ENCODE data around the gene PGS1. TPM values are rescaled to one million over a fixed set of nuclear protein-coding genes. Genes with fewer than 3 reads are reported as not detected.

The PGS1 gene
- total RNA-seq, 1 donor from 2014 or later = 18.8 TPM

GRCh38 chr17:78421534-78422266 is 43.3 kb downstream of the PGS1 start:
- peak; percentile 76 to 85 for DNase-seq (ENCODE audit: low spot score in 2 of 2)
- no peak for FAIRE-seq

GRCh38 chr17:78422267-78422605 is 43.8 kb downstream of the PGS1 start:
- DNase-seq (ENCODE audit: low spot score in 2 of 2) (no peak), FAIRE-seq (no peak)

- DNase-seq (ENCODE audit: low spot score in 2 of 2) (no peak), FAIRE-seq (no peak)
Observed at GRCh38 chr17:78422872-78423588, 44.6 kb downstream of the PGS1 start.

GRCh38 chr17:78423961-78424675 is 45.7 kb downstream of the PGS1 start:
- no peak for FAIRE-seq
- DNase-seq (ENCODE audit: low spot score in 2 of 2) = no peak

- no peak for FAIRE-seq
- DNase-seq (ENCODE audit: low spot score in 2 of 2) = no peak
Observed at GRCh38 chr17:78425429-78425828, 47.0 kb downstream of the PGS1 start.

GRCh38 chr17:78426293-78426879 is 47.9 kb downstream of the PGS1 start:
- FAIRE-seq (no peak), DNase-seq (ENCODE audit: low spot score in 2 of 2) (no peak)

GRCh38 chr17:78427140-78427539 is 48.7 kb downstream of the PGS1 start:
- FAIRE-seq = no peak
- no peak for DNase-seq (ENCODE audit: low spot score in 2 of 2)

- DNase-seq (ENCODE audit: low spot score in 2 of 2) = no peak
- FAIRE-seq = no peak
Observed at GRCh38 chr17:78428025-78428575, 49.7 kb downstream of the PGS1 start.

GRCh38 chr17:78428836-78429617 is 50.6 kb downstream of the PGS1 start:
- DNase-seq (ENCODE audit: low spot score in 2 of 2) = no peak
- no peak for FAIRE-seq

- FAIRE-seq (no peak), DNase-seq (ENCODE audit: low spot score in 2 of 2) (no peak)
Observed at GRCh38 chr17:78429618-78429995, 51.2 kb downstream of the PGS1 start.

GRCh38 chr17:78430892-78431691 is 52.6 kb downstream of the PGS1 start:
- DNase-seq (ENCODE audit: low spot score in 2 of 2) = no peak
- no peak for FAIRE-seq

GRCh38 chr17:78431692-78431958 is 53.2 kb downstream of the PGS1 start:
- no peak for DNase-seq (ENCODE audit: low spot score in 2 of 2)
- FAIRE-seq = no peak

- FAIRE-seq = no peak
- DNase-seq (ENCODE audit: low spot score in 2 of 2) = peak; percentile 61 to 68
Observed at GRCh38 chr17:78432226-78433012, 54.0 kb downstream of the PGS1 start.

- DNase-seq (ENCODE audit: low spot score in 2 of 2) (no peak), FAIRE-seq (no peak)
Observed at GRCh38 chr17:78433013-78433727, 54.7 kb downstream of the PGS1 start.

GRCh38 chr17:78433780-78434335 is 55.4 kb downstream of the PGS1 start:
- no peak for DNase-seq (ENCODE audit: low spot score in 2 of 2)

GRCh38 chr17:78434455-78435329 is 56.2 kb downstream of the PGS1 start:
- DNase-seq (ENCODE audit: low spot score in 2 of 2) = no peak
- no peak for FAIRE-seq

More at GRCh38 chr17:78433780-78434335, 55.4 kb downstream of the PGS1 start:
- FAIRE-seq = no peak
